HepG2 (cell line): ENCODE measurements around the gene THSD4. TPM values are rescaled to one million over a fixed set of nuclear protein-coding genes. Genes with fewer than 3 reads are reported as not detected.

Source experiments
- ATAC-seq: fragments of 200-7000 bp; cut with Tn5 transposase; 3 replicates; pipeline ENCODE4 v1.9.1; 2020; ENCODE audit warnings: mild to moderate bottlenecking, moderate library complexity
- BruUV-seq: library from RNA; stranded (reverse); fragments of 400-500 nt; replicated peaks from 2 replicates; lab custom pipeline; 2021; lab: Mats Ljungman, UMichigan
- CTCF ChIA-PET: fragments of 300-600 bp; formaldehyde crosslinking; extraction: SDS; loops from one replicate; lab custom pipeline; 2021; ENCODE audit warnings: low total read pairs, inconsistent platforms, low intra/inter-chr PET ratio; lab: Yijun Ruan, JAX
- POLR2A ChIA-PET: fragments of 350-600 bp; sonication (Branson Sonifier 250); formaldehyde crosslinking; loops from one replicate; lab custom pipeline; 2020; ENCODE audit warnings: antibody characterized with exemption, inconsistent platforms; lab: Yijun Ruan, JAX
- DNase-seq: peaks from one replicate; pipeline ENCODE4 v3.0.0-alpha.2; 2015; ENCODE audit warnings: low spot score
- FAIRE-seq: peaks from 3 replicates; lab custom pipeline; 2011; peaks lifted over from hg19 to GRCh38; lab: Jason Lieb, UNC
- H2AFZ ChIP-seq: one replicate; pipeline ENCODE4 v1.6.1; 2011; ENCODE audit warnings: low read length, inconsistent platforms
- H3K27ac ChIP-seq: fragments of 300-600 bp; 3 replicates; pipeline ENCODE4 v1.8.0; 2011; ENCODE audit warnings: mixed run types, mild to moderate bottlenecking, mixed read lengths, low read length, inconsistent platforms; ENCODE audit not compliant: insufficient read depth; ENCODE audit errors: extremely low read length
- H3K27me3 ChIP-seq, 2 experiments: fragments of 200-600 bp in 1 of 2; 2 replicates in 1 of 2; 3 replicates in 1 of 2; pipeline versions ENCODE4 v1.6.0 to v1.8.0; 2011; ENCODE audit warnings: low read length in 2 of 2, mild to moderate bottlenecking in 2 of 2, moderate library complexity in 2 of 2, inconsistent platforms in 1 of 2; ENCODE audit not compliant: insufficient read depth in 2 of 2, control insufficient read depth in 1 of 2
- H3K36me3 ChIP-seq, 2 experiments: fragments of 200-600 bp in 1 of 2; replicated peaks in 1 of 2; 2 replicates in 1 of 2; 3 replicates in 1 of 2; pipeline versions ENCODE4 v1.5.1 to v1.8.0; 2011; ENCODE audit warnings: low read length in 2 of 2, inconsistent platforms in 1 of 2; ENCODE audit not compliant: insufficient read depth in 2 of 2, control insufficient read depth in 1 of 2
- H3K4me1 ChIP-seq: 2 replicates; pipeline ENCODE4 v1.5.1; 2012; ENCODE audit warnings: low read length, inconsistent platforms; ENCODE audit not compliant: insufficient read depth
- H3K4me2 ChIP-seq: 2 replicates; pipeline ENCODE4 v1.6.0; 2011; ENCODE audit warnings: low read depth, low read length, inconsistent platforms
- H3K4me3 ChIP-seq, 3 experiments: fragments of 200-600 bp in 1 of 3; sonication (generic), shearing (Covaris generic) in 1 of 3; replicated peaks in 1 of 3; 2 replicates each; pipeline ENCODE4 v1.5.1; 2011 to 2016; ENCODE audit warnings: low read length in 3 of 3, inconsistent platforms in 2 of 3, low read depth in 2 of 3, mild to moderate bottlenecking in 2 of 3, control low read depth in 1 of 3, mixed read lengths in 1 of 3; ENCODE audit not compliant: insufficient read depth in 1 of 3
- H3K79me2 ChIP-seq: one replicate; pipeline ENCODE4 v1.6.1; 2011; ENCODE audit warnings: low read length, inconsistent platforms; ENCODE audit not compliant: insufficient read depth
- H3K9ac ChIP-seq: 2 replicates; pipeline ENCODE4 v1.6.0; 2011; ENCODE audit warnings: mild to moderate bottlenecking, low read depth, low read length, inconsistent platforms; ENCODE audit not compliant: insufficient read depth
- H3K9me3 ChIP-seq: 2 replicates; pipeline ENCODE4 v1.5.1; 2012; ENCODE audit warnings: mild to moderate bottlenecking, low read length
- H4K20me1 ChIP-seq: 2 replicates; pipeline ENCODE4 v1.6.0; 2011; ENCODE audit warnings: inconsistent platforms, mild to moderate bottlenecking, low read length, moderate library complexity; ENCODE audit not compliant: insufficient read depth
- AKNA ChIP-seq: sonication (generic); formaldehyde crosslinking; IDR thresholded peaks from 2 replicates; pipeline ENCODE4 v1.4.0; 2020; ENCODE audit warnings: missing genetic modification reagents, borderline replicate concordance
- CHCHD3 ChIP-seq: sonication (generic); formaldehyde crosslinking; IDR thresholded peaks from 2 replicates; pipeline ENCODE4 v1.8.0; 2022; ENCODE audit warnings: mild to moderate bottlenecking, missing genetic modification reagents, moderate library complexity
- FOSL2 ChIP-seq: sonication (generic); formaldehyde crosslinking; IDR thresholded peaks from 2 replicates; pipeline ENCODE4 v1.4.0; 2020; ENCODE audit warnings: missing genetic modification reagents
- HMG20B ChIP-seq: conservative IDR thresholded peaks from 2 replicates; pipeline ENCODE4 v1.6.1; 2016; ENCODE audit warnings: missing genetic modification reagents, missing compliant biosample characterization
- MBNL3 ChIP-seq: fragments of 250-450 bp; sonication (Bioruptor Pico); conservative IDR thresholded peaks from 2 replicates; pipeline ENCODE4 v1.8.0; 2022; ENCODE audit warnings: mild to moderate bottlenecking, inconsistent platforms
- MTF1 ChIP-seq: sonication (generic); formaldehyde crosslinking; IDR thresholded peaks from 2 replicates; pipeline ENCODE4 v1.5.0; 2020; ENCODE audit warnings: missing genetic modification reagents
- POLR2AphosphoS2 ChIP-seq: IDR thresholded peaks from 2 replicates; pipeline ENCODE4 v1.6.1; 2011; ENCODE audit warnings: low read depth, low read length, improper control_type of control experiment
- RERE ChIP-seq: IDR thresholded peaks from 2 replicates; pipeline ENCODE4 v1.6.1; 2016; ENCODE audit warnings: low read depth, missing genetic modification reagents, missing compliant biosample characterization
- ZBTB42 ChIP-seq: sonication (generic); formaldehyde crosslinking; IDR thresholded peaks from 2 replicates; pipeline ENCODE4 v1.5.0; 2020; ENCODE audit warnings: mild to moderate bottlenecking, missing genetic modification reagents
- ZMAT3 ChIP-seq: sonication (generic); formaldehyde crosslinking; conservative IDR thresholded peaks from 2 replicates; pipeline ENCODE4 v1.7.0; 2021; ENCODE audit warnings: missing genetic modification reagents
- ZNF30 ChIP-seq: sonication (generic); formaldehyde crosslinking; IDR thresholded peaks from 2 replicates; pipeline ENCODE4 v1.5.0; 2020; ENCODE audit warnings: mild to moderate bottlenecking, missing genetic modification reagents
- ZNF362 ChIP-seq: sonication (generic); formaldehyde crosslinking; IDR thresholded peaks from 2 replicates; pipeline ENCODE4 v1.4.0; 2020; ENCODE audit warnings: missing genetic modification reagents, mild to moderate bottlenecking, borderline replicate concordance
- ZNF616 ChIP-seq: sonication (generic); formaldehyde crosslinking; IDR thresholded peaks from 2 replicates; pipeline ENCODE4 v1.5.0; 2020; ENCODE audit warnings: low read depth, mild to moderate bottlenecking, missing genetic modification reagents
- ZNF839 ChIP-seq: sonication (generic); formaldehyde crosslinking; IDR thresholded peaks from 2 replicates; pipeline ENCODE4 v1.4.0; 2020; ENCODE audit warnings: missing genetic modification reagents, mild to moderate bottlenecking, borderline replicate concordance
- WGBS: methylation state at CpG from one replicate; pipeline ENCODE4 v1.1.6; 2017; ENCODE audit warnings: low lambda C conversion rate; 5-methylcytosine and 5-hydroxymethylcytosine counted together
- in situ Hi-C: cut with HindIII; loops from 2 replicates; pipeline ENCODE4 v1.10.0; 2017; ENCODE audit warnings: low pct_unique_long_range_greater_than_20kb; ENCODE audit not compliant: extremely low pct_ligation_motif_present
- intact Hi-C: fragments of 100-400 bp; cut with micrococcal nuclease; formaldehyde crosslinking; loops from one replicate; pipeline ENCODE4 v1.10.0; 2022; ENCODE audit not compliant: unreplicated experiment
- polyA plus RNA-seq, 8 experiments: library from polyadenylated mRNA; depleted of rRNA in 3 of 8; stranded (reverse) in 7 of 8; unstranded in 1 of 8; fragments of >200 nt; fragmentation: Illumina TruSeq in 4 of 8; extraction: Trizol in 4 of 8; gene quantifications; 2 replicates each; pipeline versions ENCODE4 v1.2.1 to v1.2.3, GENCODE V29; 2011 to 2016; ENCODE audit warnings: low read depth in 4 of 8, missing spikeins in 1 of 8, mixed read lengths in 1 of 8; ENCODE audit not compliant: insufficient read depth in 1 of 8
- total RNA-seq, 5 experiments: library from RNA; depleted of rRNA; stranded (reverse); fragments of >200 nt; fragmentation: Illumina TruSeq; extraction: Trizol; gene quantifications; 2 replicates each; pipeline ENCODE4 v1.2.3, GENCODE V29; 2016; ENCODE audit warnings: low read depth in 1 of 5

Gene THSD4
- total and polyA plus RNA-seq, 2 of the 13 experiments (the other 11 are each of a cell fraction or from before 2014, with no cell fraction given) = 0.07 to 0.21 TPM

- Histone ChIP-seq H3K27ac (no peak overlapping the region), H3K9me3 (no peaks in the 10 kb centered on the region), H3K4me1 (peaks cover 10% of the 10 kb centered on the region), H3K9ac (no peak overlapping the region), H3K36me3 (no peaks in the 10 kb centered on the region), H4K20me1 (no peaks in the 10 kb centered on the region), H3K79me2 (no peaks in the 10 kb centered on the region), H2AFZ (no peak overlapping the region), H3K27me3 (no peaks in the 10 kb centered on the region), H3K4me2 (no peak overlapping the region), H3K4me3 (no peak overlapping the region)
- ChIA-PET POLR2A (no interaction called here), CTCF (no interaction called here)
- FAIRE-seq = no peak
- DNase-seq = no peak
- intact Hi-C loops (no loop called here), in situ Hi-C loops (no loop called here)
- no peak for TF ChIP-seq ZNF839
- no peak for TF ChIP-seq ZMAT3 (CRISPR knock-in tag)
- no peak for TF ChIP-seq ZNF362
- no peak for TF ChIP-seq RERE (CRISPR knock-in tag)
- no peak for TF ChIP-seq ZBTB42 (CRISPR knock-in tag)
- TF ChIP-seq CHCHD3 (CRISPR knock-in tag) = no peak
- no peak for TF ChIP-seq MBNL3 (CRISPR knock-in tag)
- no peak for TF ChIP-seq AKNA (CRISPR knock-in tag)
- no peak for TF ChIP-seq FOSL2 (CRISPR knock-in tag)
- TF ChIP-seq POLR2AphosphoS2 = no peak
- no peak for TF ChIP-seq ZNF30 (CRISPR knock-in tag)
- TF ChIP-seq ZNF616 = no peak
- no peak for TF ChIP-seq HMG20B
- TF ChIP-seq MTF1 = no peak
- no TSS peak for BruUV-seq
- WGBS = 66% methylated on average over 8 of the region's 8 CpGs
- ATAC-seq = no peak
Observed at GRCh38 chr15:71329041-71329440, 213.8 kb downstream of the THSD4 start.
